GM19372 (cell line): ENCODE data around the gene ADPRS.

Experiments used
- ATAC-seq: cut with Tn5 transposase; IDR thresholded peaks from one replicate; pipeline ENCODE4 v1.9.1; 2021; ENCODE audit warnings: mild to moderate bottlenecking, low read depth, moderate library complexity; ENCODE audit not compliant: unreplicated experiment

ADPRS gene

GRCh38 chr1:36086529-36087232, 2.0 kb upstream of the ADPRS start:
- ATAC-seq: no peak

DNA sequence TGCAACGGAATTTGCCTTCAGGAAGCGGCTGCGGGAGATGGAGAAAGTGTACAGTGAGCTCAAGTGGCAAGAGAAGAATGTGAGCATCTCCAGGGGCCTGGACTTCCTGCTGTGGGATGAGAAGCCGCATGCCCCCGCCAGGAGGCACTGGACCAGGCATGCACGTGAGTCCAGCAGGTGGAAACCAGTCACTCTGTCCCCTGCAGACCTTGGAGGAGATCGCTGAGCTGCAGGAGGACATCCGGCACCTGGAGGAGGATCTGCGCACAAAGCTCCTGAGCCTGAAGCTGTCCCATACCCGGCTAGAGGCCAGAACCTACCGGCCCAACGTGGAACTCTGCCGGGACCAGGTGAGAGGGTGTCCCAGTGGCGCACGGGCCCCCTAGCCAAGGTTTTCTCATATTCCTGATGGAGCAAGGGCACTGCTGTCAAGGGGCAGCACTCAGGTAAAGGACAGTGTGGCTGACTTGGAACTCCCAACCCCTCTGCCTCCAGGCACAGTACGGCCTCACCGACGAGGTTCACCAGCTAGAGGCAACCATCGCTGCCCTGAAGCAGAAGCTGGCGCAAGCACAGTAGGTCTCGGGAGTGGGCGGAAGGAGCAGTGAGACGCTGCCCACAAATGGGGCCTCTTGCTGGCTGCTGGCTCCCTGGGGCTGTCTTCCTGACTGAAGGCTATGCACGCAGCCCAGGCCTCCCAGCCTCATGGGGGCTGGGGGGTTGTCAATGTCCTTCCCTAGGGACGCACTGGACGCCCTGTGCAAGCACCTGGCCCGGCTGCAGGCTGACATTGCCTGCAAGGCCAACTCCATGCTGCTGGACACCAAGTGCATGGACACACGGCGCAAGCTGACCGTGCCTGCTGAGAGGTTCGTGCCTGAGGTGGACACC, 1.2 kb upstream of the ADPRS start:
- ATAC-seq: no peak

- ATAC-seq: no peak
These were observed 471 bp upstream of the ADPRS start for GRCh38 chr1:36088265-36088576.

- ATAC-seq: peak; percentile 6
These were observed 865 bp downstream of the ADPRS start for GRCh38 chr1:36089393-36090121.

- no peak for ATAC-seq
These were observed 2.4 kb downstream of the ADPRS start for GRCh38 chr1:36091141-36091540.

- no peak for ATAC-seq
These were observed 3.0 kb downstream of the ADPRS start for GRCh38 chr1:36091698-36092097.

DNA sequence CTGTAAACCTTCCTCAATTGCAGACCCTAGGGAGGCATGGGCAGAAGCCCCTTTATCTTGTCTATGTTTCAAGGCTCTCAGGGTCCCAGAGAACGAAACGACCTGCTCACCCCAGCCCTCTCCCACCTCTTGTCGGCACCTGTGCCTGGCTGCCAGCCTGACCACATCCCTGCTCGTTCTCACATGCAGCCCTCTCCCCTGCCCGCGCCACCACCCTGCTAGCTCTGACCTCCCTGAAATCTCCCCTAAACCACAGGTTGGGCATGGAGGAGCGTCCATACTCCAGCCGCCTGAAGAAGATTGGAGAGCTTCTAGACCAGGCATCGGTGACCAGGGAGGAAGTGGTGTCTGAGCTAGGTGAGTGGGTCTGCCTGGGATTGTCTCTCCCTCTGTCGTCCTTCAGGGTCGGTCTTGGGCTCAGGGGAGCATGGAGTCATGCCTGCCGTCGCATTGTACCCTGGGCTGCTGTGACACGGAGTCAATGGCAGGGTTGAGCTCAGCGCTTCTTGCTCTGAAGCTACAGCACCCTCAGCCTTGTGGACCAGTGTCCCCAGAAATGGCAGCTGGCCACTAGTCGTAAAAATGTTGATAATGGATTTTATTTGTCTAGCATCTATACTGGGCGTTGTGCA, 3.6 kb downstream of the ADPRS start:
- no peak for ATAC-seq

GRCh38 chr1:36092798-36093185, 4.1 kb downstream of the ADPRS start:
- ATAC-seq: no peak

DNA sequence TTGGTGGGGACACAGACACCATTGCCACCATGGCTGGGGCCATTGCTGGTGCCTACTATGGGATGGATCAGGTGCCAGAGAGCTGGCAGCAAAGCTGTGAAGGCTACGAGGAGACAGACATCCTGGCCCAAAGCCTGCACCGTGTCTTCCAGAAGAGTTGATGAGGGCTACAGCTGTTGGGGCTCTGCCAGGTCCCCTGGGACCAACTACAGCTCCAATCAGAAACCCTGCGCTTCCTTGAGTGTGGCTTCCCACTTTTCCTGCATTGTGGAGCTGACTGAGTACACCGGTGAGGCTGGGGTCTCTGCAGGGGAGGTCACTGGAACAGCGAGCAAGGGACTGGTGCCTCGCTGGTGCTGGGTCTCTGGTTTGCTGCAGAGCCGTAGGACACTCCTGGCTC, 4.5 kb downstream of the ADPRS start:
- ATAC-seq: no peak

DNA sequence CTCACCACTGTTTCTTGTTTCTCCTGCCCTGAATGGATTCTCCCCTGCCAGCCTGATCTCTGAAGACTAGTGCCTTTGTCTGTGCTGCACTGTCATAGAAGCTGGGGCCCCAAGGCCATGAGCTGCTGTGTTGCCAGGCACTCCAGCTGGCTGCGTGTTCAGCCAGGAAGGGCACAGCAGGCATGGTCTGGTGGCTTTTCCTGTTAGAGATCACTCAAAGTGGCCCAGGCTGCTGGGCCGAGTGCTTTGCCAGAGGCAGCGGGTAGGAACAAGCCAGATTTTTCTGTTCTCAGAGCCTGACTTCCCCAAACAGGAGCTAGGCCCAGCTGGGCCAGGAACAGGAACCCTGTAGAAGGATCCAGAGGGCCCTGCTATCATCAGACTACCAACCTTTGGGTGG, 5.2 kb downstream of the ADPRS start:
- no peak for ATAC-seq

DNA sequence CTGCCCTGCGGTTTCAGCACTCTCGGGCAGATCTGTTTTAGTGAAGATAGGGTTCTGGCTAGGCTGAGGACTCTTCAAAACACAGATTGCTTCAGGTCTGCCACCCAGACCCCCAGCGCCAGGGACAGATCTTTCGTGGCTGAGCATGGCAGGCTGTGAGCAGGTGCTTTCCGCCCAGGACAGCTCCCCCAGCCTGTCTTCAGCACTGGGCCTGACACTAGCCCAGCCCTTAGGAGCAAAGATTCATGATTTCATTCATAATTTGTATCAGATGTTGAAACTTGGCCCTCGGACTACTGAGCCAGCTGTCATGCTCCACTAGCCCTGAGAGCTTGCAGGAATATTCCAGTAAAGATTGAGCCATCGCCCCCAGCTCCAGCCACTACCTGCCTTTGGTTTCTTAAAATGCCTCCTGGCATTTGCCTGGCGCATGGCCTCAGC, 5.9 kb downstream of the ADPRS start:
- ATAC-seq: no peak

DNA sequence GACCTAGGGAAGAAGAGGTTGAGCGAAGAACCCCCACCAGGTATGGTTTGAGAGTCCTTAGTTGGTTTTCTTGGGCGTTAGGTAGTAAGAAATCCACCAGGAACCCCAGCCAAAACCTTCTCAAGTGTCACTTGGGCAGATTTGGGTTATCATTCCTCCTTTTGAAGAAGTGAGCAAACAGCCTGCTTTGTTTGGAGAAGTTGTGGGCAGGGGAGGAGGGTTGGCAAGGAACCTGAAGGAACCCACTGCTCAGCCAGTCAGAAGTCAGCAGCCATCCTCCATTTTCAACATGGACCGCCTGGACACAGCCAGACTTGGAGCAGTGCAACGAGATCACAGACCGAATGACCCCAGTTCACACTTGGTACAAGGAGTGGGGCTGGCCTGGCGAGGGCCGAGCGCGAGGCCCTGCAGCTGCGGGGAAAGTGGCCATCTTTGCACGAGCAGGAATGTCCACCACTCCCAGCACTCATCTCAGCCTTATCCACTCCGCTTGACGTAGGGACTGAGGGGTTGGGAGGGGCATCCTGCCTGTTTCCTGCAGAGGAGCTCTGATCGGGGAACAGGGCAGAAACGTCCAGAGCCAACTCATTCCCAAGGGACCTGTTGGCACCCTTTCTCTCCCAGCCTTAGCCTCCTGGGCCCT, 7.2 kb downstream of the ADPRS start:
- no peak for ATAC-seq

- ATAC-seq: no peak
These were observed 8.1 kb downstream of the ADPRS start for GRCh38 chr1:36096500-36097432.

- ATAC-seq: no peak
These were observed 9.2 kb downstream of the ADPRS start for GRCh38 chr1:36097693-36098585.

- ATAC-seq: no peak
These were observed 10.1 kb downstream of the ADPRS start for GRCh38 chr1:36098650-36099365.

- no peak for ATAC-seq
These were observed 11.1 kb downstream of the ADPRS start for GRCh38 chr1:36099681-36100341.

DNA sequence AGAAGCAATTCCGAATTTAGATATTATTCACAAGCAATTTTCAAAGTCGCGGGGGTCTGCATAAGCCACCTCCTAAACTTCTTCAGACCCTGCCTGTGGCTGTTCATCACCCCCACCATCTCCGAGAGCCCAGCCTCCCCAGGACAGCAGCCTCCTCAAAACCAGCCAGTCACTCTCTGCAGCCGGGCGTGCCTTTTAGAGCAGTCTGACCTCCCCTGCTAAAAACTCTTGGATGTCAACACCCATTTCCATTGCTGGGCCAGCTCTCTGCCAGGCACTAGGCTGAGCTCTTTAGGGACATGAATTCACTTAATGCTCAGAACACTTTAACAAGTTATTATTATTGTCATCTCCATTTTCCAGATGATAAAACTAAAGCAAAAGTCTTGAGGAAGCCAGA, 11.7 kb downstream of the ADPRS start:
- no peak for ATAC-seq
